22Rv1 (cell line): Measurements from ENCODE around the gene USP17L10.
"Not testable (repeated sequence)": the region's sequence is repeated elsewhere in the genome, so short reads cannot be mapped to it uniquely, and the experiment has no call there.

Experiments
- ZFX ChIP-seq: fragments of 450-650 bp; IDR thresholded peaks from 2 replicates; pipeline ENCODE4 v1.6.1; 2017; ENCODE audit warnings: antibody characterized with exemption, borderline replicate concordance
- TF ChIP-seq, protein P1 (sequence below): fragments of 450-650 bp; IDR thresholded peaks from 2 replicates; pipeline ENCODE4 v1.5.1; 2017; ENCODE audit warnings: mild to moderate bottlenecking

GRCh38 chr4:9165990-9166389, 44.5 kb upstream of the USP17L10 start:
- TF ChIP-seq, protein P1, sequence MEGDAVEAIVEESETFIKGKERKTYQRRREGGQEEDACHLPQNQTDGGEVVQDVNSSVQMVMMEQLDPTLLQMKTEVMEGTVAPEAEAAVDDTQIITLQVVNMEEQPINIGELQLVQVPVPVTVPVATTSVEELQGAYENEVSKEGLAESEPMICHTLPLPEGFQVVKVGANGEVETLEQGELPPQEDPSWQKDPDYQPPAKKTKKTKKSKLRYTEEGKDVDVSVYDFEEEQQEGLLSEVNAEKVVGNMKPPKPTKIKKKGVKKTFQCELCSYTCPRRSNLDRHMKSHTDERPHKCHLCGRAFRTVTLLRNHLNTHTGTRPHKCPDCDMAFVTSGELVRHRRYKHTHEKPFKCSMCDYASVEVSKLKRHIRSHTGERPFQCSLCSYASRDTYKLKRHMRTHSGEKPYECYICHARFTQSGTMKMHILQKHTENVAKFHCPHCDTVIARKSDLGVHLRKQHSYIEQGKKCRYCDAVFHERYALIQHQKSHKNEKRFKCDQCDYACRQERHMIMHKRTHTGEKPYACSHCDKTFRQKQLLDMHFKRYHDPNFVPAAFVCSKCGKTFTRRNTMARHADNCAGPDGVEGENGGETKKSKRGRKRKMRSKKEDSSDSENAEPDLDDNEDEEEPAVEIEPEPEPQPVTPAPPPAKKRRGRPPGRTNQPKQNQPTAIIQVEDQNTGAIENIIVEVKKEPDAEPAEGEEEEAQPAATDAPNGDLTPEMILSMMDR = not testable (repeated sequence)
- TF ChIP-seq ZFX = not testable (repeated sequence)
